GM19099 (cell line): ENCODE results near the gene AQP3.

Experiments
- POLR2A ChIP-seq: IDR thresholded peaks from 3 replicates; pipeline ENCODE4 v1.6.1; 2011; ENCODE audit warnings: low read depth; ENCODE audit not compliant: insufficient read length; ENCODE audit errors: extremely low read depth

The AQP3 gene

GRCh38 chr9:33446946-33447798 lies at the start of gene AQP3:
Gene AQP3, minus strand, starts transcription at chr9:33447593. Its CDS starts 63 bp downstream, at chr9:33447530.
- no peak for TF ChIP-seq POLR2A

GRCh38 chr9:33489066-33489465 lies 41.7 kb upstream of the AQP3 start:
- TF ChIP-seq POLR2A = no peak

GRCh38 chr9:33480976-33481375 lies 33.6 kb upstream of the AQP3 start:
- TF ChIP-seq POLR2A = no peak

GRCh38 chr9:33480106-33480505 lies 32.7 kb upstream of the AQP3 start:
- TF ChIP-seq POLR2A = no peak

GRCh38 chr9:33476503-33476902 lies 29.1 kb upstream of the AQP3 start:
- TF ChIP-seq POLR2A = no peak

- TF ChIP-seq POLR2A = no peak
Observed at GRCh38 chr9:33475357-33475756, 28.0 kb upstream of the AQP3 start.

GRCh38 chr9:33473643-33474352 lies 26.4 kb upstream of the AQP3 start, which contains the start of gene NOL6:
Gene NOL6, minus strand, starts transcription at chr9:33473924. Its CDS starts 82 bp downstream, at chr9:33473842.
- TF ChIP-seq POLR2A = peak; percentile 79

GRCh38 chr9:33472881-33473615 lies 25.7 kb upstream of the AQP3 start:
- no peak for TF ChIP-seq POLR2A

GRCh38 chr9:33472171-33472880 lies 24.9 kb upstream of the AQP3 start:
- no peak for TF ChIP-seq POLR2A

- TF ChIP-seq POLR2A = no peak
Observed at GRCh38 chr9:33471361-33471760, 24.0 kb upstream of the AQP3 start.

GRCh38 chr9:33469891-33470290 lies 22.5 kb upstream of the AQP3 start:
- no peak for TF ChIP-seq POLR2A

- no peak for TF ChIP-seq POLR2A
Observed at GRCh38 chr9:33468797-33469621, 21.6 kb upstream of the AQP3 start.

GRCh38 chr9:33468215-33468730 lies 20.9 kb upstream of the AQP3 start:
- TF ChIP-seq POLR2A = no peak

GRCh38 chr9:33467526-33467925 lies 20.1 kb upstream of the AQP3 start:
- no peak for TF ChIP-seq POLR2A
